ENCODE measurements around the gene SPEM2.

SPEM2 gene

GRCh38 chr17:7418472-7419152, 6.8 kb upstream of the SPEM2 start:
- FAIRE-seq = no peak

GRCh38 chr17:7419819-7420610, 5.4 kb upstream of the SPEM2 start, which contains the start of gene SPEM1:
Gene SPEM1 (plus strand): TSS chr17:7420324. CDS start chr17:7420385, 61 bp downstream.
- DNase-seq (ENCODE audit: insufficient read length, low spot score) (no peak), FAIRE-seq (no peak)
- no peak for TF ChIP-seq POLR2A (IDR thresholded peaks at IDR 0.05; ENCODE audit: low read depth, low read length)
- TF ChIP-seq POU2F2 (IDR thresholded peaks at IDR 0.05; ENCODE audit: low read depth, low read length) = no peak
- TF ChIP-seq SPI1 (IDR thresholded peaks at IDR 0.05; ENCODE audit: low read depth, low read length) = no peak
- no peak for TF ChIP-seq POLR2AphosphoS5 (IDR thresholded peaks at IDR 0.05; ENCODE audit: low read depth, low read length)
- no peak for TF ChIP-seq TAF1 (IDR thresholded peaks at IDR 0.05; ENCODE audit: low read depth, low read length)
- TF ChIP-seq PAX5 (IDR thresholded peaks at IDR 0.05; ENCODE audit: insufficient read depth, low read length, severe bottlenecking) = no peak

More at GRCh38 chr17:7418472-7419152, 6.8 kb upstream of the SPEM2 start:
- TF ChIP-seq POLR2AphosphoS5 (IDR thresholded peaks at IDR 0.05; ENCODE audit: low read depth, low read length) (no peak), POU2F2 (IDR thresholded peaks at IDR 0.05; ENCODE audit: low read depth, low read length) (no peak), SPI1 (IDR thresholded peaks at IDR 0.05; ENCODE audit: low read depth, low read length) (no peak), POLR2A (IDR thresholded peaks at IDR 0.05; ENCODE audit: low read depth, low read length) (no peak), TAF1 (IDR thresholded peaks at IDR 0.05; ENCODE audit: low read depth, low read length) (no peak)
- DNase-seq (ENCODE audit: insufficient read length, low spot score) = no peak

- TF ChIP-seq SPI1 (IDR thresholded peaks at IDR 0.05; ENCODE audit: low read depth, low read length) (no peak), PAX5 (IDR thresholded peaks at IDR 0.05; ENCODE audit: insufficient read depth, low read length, severe bottlenecking) (no peak), POU2F2 (IDR thresholded peaks at IDR 0.05; ENCODE audit: low read depth, low read length) (no peak), POLR2AphosphoS5 (IDR thresholded peaks at IDR 0.05; ENCODE audit: low read depth, low read length) (no peak)
- FAIRE-seq (no peak), DNase-seq (ENCODE audit: insufficient read length, low spot score) (no peak)
Observed at GRCh38 chr17:7421186-7421585, 4.2 kb upstream of the SPEM2 start.

- DNase-seq (ENCODE audit: insufficient read length, low spot score) (no peak), FAIRE-seq (peak; percentile 20)
- TF ChIP-seq POLR2A (IDR thresholded peaks at IDR 0.05; ENCODE audit: low read depth, low read length) = no peak
- no peak for TF ChIP-seq POLR2AphosphoS5 (IDR thresholded peaks at IDR 0.05; ENCODE audit: low read depth, low read length)
- TF ChIP-seq SPI1 (IDR thresholded peaks at IDR 0.05; ENCODE audit: low read depth, low read length) = no peak
- TF ChIP-seq POU2F2 (IDR thresholded peaks at IDR 0.05; ENCODE audit: low read depth, low read length) = no peak
- TF ChIP-seq TAF1 (IDR thresholded peaks at IDR 0.05; ENCODE audit: low read depth, low read length) = no peak
- no peak for TF ChIP-seq PAX5 (IDR thresholded peaks at IDR 0.05; ENCODE audit: insufficient read depth, low read length, severe bottlenecking)
Observed at GRCh38 chr17:7423679-7424078, 1.7 kb upstream of the SPEM2 start.

- TF ChIP-seq POLR2AphosphoS5 (IDR thresholded peaks at IDR 0.05; ENCODE audit: low read depth, low read length) = no peak
- no peak for TF ChIP-seq SPI1 (IDR thresholded peaks at IDR 0.05; ENCODE audit: low read depth, low read length)
- TF ChIP-seq TAF1 (IDR thresholded peaks at IDR 0.05; ENCODE audit: low read depth, low read length) = no peak
- no peak for TF ChIP-seq PAX5 (IDR thresholded peaks at IDR 0.05; ENCODE audit: insufficient read depth, low read length, severe bottlenecking)
- no peak for TF ChIP-seq POLR2A (IDR thresholded peaks at IDR 0.05; ENCODE audit: low read depth, low read length)
- TF ChIP-seq POU2F2 (IDR thresholded peaks at IDR 0.05; ENCODE audit: low read depth, low read length) = no peak
- no peak for FAIRE-seq
- no peak for DNase-seq (ENCODE audit: insufficient read length, low spot score)
Observed at GRCh38 chr17:7425756-7426155, 340 bp downstream of the SPEM2 start.

GRCh38 chr17:7426203-7426863, 917 bp downstream of the SPEM2 start:
- FAIRE-seq (no peak), DNase-seq (ENCODE audit: insufficient read length, low spot score) (no peak)
- no peak for TF ChIP-seq TAF1 (IDR thresholded peaks at IDR 0.05; ENCODE audit: low read depth, low read length)
- no peak for TF ChIP-seq POU2F2 (IDR thresholded peaks at IDR 0.05; ENCODE audit: low read depth, low read length)
- TF ChIP-seq POLR2AphosphoS5 (IDR thresholded peaks at IDR 0.05; ENCODE audit: low read depth, low read length) = no peak
- TF ChIP-seq POLR2A (IDR thresholded peaks at IDR 0.05; ENCODE audit: low read depth, low read length) = no peak
- no peak for TF ChIP-seq PAX5 (IDR thresholded peaks at IDR 0.05; ENCODE audit: insufficient read depth, low read length, severe bottlenecking)
- no peak for TF ChIP-seq SPI1 (IDR thresholded peaks at IDR 0.05; ENCODE audit: low read depth, low read length)

GRCh38 chr17:7426896-7427489, 1.6 kb downstream of the SPEM2 start:
- DNase-seq (ENCODE audit: insufficient read length, low spot score) (no peak), FAIRE-seq (no peak)
- TF ChIP-seq POU2F2 (IDR thresholded peaks at IDR 0.05; ENCODE audit: low read depth, low read length) = no peak
- TF ChIP-seq POLR2A (IDR thresholded peaks at IDR 0.05; ENCODE audit: low read depth, low read length) = no peak
- TF ChIP-seq SPI1 (IDR thresholded peaks at IDR 0.05; ENCODE audit: low read depth, low read length) = no peak
- no peak for TF ChIP-seq POLR2AphosphoS5 (IDR thresholded peaks at IDR 0.05; ENCODE audit: low read depth, low read length)
- no peak for TF ChIP-seq PAX5 (IDR thresholded peaks at IDR 0.05; ENCODE audit: insufficient read depth, low read length, severe bottlenecking)
- TF ChIP-seq TAF1 (IDR thresholded peaks at IDR 0.05; ENCODE audit: low read depth, low read length) = no peak

- no peak for DNase-seq (ENCODE audit: insufficient read length, low spot score)
- TF ChIP-seq PAX5 (IDR thresholded peaks at IDR 0.05; ENCODE audit: insufficient read depth, low read length, severe bottlenecking) (no peak), POLR2AphosphoS5 (IDR thresholded peaks at IDR 0.05; ENCODE audit: low read depth, low read length) (no peak), POLR2A (IDR thresholded peaks at IDR 0.05; ENCODE audit: low read depth, low read length) (no peak), POU2F2 (IDR thresholded peaks at IDR 0.05; ENCODE audit: low read depth, low read length) (no peak), TAF1 (IDR thresholded peaks at IDR 0.05; ENCODE audit: low read depth, low read length) (no peak), SPI1 (IDR thresholded peaks at IDR 0.05; ENCODE audit: low read depth, low read length) (no peak)
- no peak for FAIRE-seq
Observed at GRCh38 chr17:7427549-7427948, 2.1 kb downstream of the SPEM2 start.

Data from GM12891 (cell line).